ENCODE data around the gene AGAP1. TPM values are rescaled to one million over a fixed set of nuclear protein-coding genes. Genes with fewer than 3 reads are reported as not detected.

The AGAP1 gene
- total RNA-seq, 1 donor from 2014 or later, result 47.2 TPM

GRCh38 chr2:235739704-235740415 is 246.0 kb downstream of the AGAP1 start:
- no peaks in the 10 kb centered on the region for H3K4me1 Mint-ChIP-seq (ENCODE audit: low read depth)
- H3K27me3 Mint-ChIP-seq, result no peaks in the 10 kb centered on the region
- H3K27ac Mint-ChIP-seq, result no peak overlapping the region
- no peaks in the 10 kb centered on the region for H3K9me3 Mint-ChIP-seq (ENCODE audit: low read depth)
- no peak overlapping the region for H3K4me3 Mint-ChIP-seq (ENCODE audit: low read depth)
- DNase-seq (ENCODE audit: low spot score, unreplicated experiment), result no peak
- H3K36me3 Mint-ChIP-seq (ENCODE audit: insufficient read depth), result peaks cover 4% of the 10 kb centered on the region
- no peak for TF ChIP-seq CTCF (IDR thresholded peaks at IDR 0.05; ENCODE audit: unreplicated experiment)

GRCh38 chr2:235740821-235741220 is 247.0 kb downstream of the AGAP1 start:
- H3K9me3 Mint-ChIP-seq (ENCODE audit: low read depth), result no peaks in the 10 kb centered on the region

GRCh38 chr2:235744161-235744560 is 250.3 kb downstream of the AGAP1 start:
- TF ChIP-seq CTCF (IDR thresholded peaks at IDR 0.05; ENCODE audit: unreplicated experiment), result no peak
- no peak for DNase-seq (ENCODE audit: low spot score, unreplicated experiment)
- H3K27ac Mint-ChIP-seq, result no peak overlapping the region
- no peaks in the 10 kb centered on the region for H3K9me3 Mint-ChIP-seq (ENCODE audit: low read depth)
- H3K27me3 Mint-ChIP-seq, result no peaks in the 10 kb centered on the region
- no peak overlapping the region for H3K4me3 Mint-ChIP-seq (ENCODE audit: low read depth)
- H3K36me3 Mint-ChIP-seq (ENCODE audit: insufficient read depth), result peaks cover 4% of the 10 kb centered on the region
- H3K4me1 Mint-ChIP-seq (ENCODE audit: low read depth), result no peaks in the 10 kb centered on the region

More at GRCh38 chr2:235740821-235741220, 247.0 kb downstream of the AGAP1 start:
- no peak overlapping the region for H3K27ac Mint-ChIP-seq
- H3K36me3 Mint-ChIP-seq (ENCODE audit: insufficient read depth), result peaks cover 4% of the 10 kb centered on the region
- H3K27me3 Mint-ChIP-seq, result no peaks in the 10 kb centered on the region
- no peak for DNase-seq (ENCODE audit: low spot score, unreplicated experiment)
- no peak overlapping the region for H3K4me3 Mint-ChIP-seq (ENCODE audit: low read depth)
- TF ChIP-seq CTCF (IDR thresholded peaks at IDR 0.05; ENCODE audit: unreplicated experiment), result peak; percentile 21
- H3K4me1 Mint-ChIP-seq (ENCODE audit: low read depth), result no peaks in the 10 kb centered on the region

- peaks cover 4% of the 10 kb centered on the region for H3K36me3 Mint-ChIP-seq (ENCODE audit: insufficient read depth)
- H3K27ac Mint-ChIP-seq, result peak overlapping the region; percentile 67
- H3K4me3 Mint-ChIP-seq (ENCODE audit: low read depth), result no peak overlapping the region
- no peak for TF ChIP-seq CTCF (IDR thresholded peaks at IDR 0.05; ENCODE audit: unreplicated experiment)
- no peak for DNase-seq (ENCODE audit: low spot score, unreplicated experiment)
- H3K9me3 Mint-ChIP-seq (ENCODE audit: low read depth), result no peaks in the 10 kb centered on the region
- no peaks in the 10 kb centered on the region for H3K27me3 Mint-ChIP-seq
- no peaks in the 10 kb centered on the region for H3K4me1 Mint-ChIP-seq (ENCODE audit: low read depth)
Measured at GRCh38 chr2:235745597-235745996, 251.8 kb downstream of the AGAP1 start.

GRCh38 chr2:235746257-235746934 is 252.6 kb downstream of the AGAP1 start:
- Mint-ChIP-seq H3K4me1 (ENCODE audit: low read depth) (no peaks in the 10 kb centered on the region), H3K27me3 (no peaks in the 10 kb centered on the region), H3K27ac (no peak overlapping the region), H3K4me3 (ENCODE audit: low read depth) (no peak overlapping the region), H3K36me3 (ENCODE audit: insufficient read depth) (peaks cover 2% of the 10 kb centered on the region), H3K9me3 (ENCODE audit: low read depth) (no peaks in the 10 kb centered on the region)
- DNase-seq (ENCODE audit: low spot score, unreplicated experiment), result peak; percentile 42
- peak; percentile 75 for TF ChIP-seq CTCF (IDR thresholded peaks at IDR 0.05; ENCODE audit: unreplicated experiment)

All from progenitor cell of endocrine pancreas (in vitro differentiated cells).